ENCODE results near the gene MAIP1.
"Not testable (repeated sequence)": the region's sequence is repeated elsewhere in the genome, so short reads cannot be mapped to it uniquely, and the experiment has no call there.

Gene MAIP1, protein sequence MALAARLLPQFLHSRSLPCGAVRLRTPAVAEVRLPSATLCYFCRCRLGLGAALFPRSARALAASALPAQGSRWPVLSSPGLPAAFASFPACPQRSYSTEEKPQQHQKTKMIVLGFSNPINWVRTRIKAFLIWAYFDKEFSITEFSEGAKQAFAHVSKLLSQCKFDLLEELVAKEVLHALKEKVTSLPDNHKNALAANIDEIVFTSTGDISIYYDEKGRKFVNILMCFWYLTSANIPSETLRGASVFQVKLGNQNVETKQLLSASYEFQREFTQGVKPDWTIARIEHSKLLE

DNA sequence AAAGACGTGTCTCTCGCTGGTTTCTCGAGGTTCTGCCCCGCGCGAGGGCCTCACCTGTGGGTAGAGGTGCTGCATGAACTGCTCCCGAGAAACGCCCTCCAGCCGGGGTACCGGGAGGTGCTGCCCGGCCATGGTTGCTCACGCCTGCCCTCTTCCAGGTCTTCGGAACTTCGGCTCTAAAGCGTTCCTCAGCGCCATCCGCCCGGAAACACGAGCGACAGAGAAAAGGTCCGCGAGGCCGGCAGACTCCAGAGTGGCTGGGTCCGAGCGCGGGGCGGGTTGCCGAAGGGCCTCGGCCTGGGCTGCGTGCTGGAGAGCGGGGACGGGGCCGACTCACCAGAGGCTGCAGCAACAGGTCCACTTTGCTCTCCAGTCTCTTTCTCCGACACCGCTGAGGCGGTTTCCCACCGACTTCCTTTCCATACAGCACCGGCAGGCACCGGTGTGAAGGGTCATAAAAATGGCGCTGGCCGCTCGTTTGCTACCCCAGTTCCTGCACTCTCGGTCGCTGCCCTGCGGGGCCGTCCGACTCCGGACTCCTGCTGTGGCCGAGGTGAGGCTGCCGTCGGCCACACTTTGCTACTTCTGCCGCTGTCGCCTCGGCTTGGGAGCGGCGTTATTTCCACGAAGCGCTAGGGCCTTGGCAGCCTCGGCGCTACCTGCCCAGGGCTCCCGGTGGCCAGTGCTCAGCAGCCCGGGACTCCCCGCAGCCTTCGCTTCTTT is at the start of gene MAIP1, which contains the start of gene TYW5:
MAIP1 (plus strand) TSS at position 244 of the 723 bp plus-strand sequence; CDS start at position 461, 217 bp downstream.
TYW5 (minus strand) TSS at position 153 of the 723 bp plus-strand sequence; CDS start at position 132, 21 bp downstream.
- peak; percentile 77 for DNase-seq

DNA sequence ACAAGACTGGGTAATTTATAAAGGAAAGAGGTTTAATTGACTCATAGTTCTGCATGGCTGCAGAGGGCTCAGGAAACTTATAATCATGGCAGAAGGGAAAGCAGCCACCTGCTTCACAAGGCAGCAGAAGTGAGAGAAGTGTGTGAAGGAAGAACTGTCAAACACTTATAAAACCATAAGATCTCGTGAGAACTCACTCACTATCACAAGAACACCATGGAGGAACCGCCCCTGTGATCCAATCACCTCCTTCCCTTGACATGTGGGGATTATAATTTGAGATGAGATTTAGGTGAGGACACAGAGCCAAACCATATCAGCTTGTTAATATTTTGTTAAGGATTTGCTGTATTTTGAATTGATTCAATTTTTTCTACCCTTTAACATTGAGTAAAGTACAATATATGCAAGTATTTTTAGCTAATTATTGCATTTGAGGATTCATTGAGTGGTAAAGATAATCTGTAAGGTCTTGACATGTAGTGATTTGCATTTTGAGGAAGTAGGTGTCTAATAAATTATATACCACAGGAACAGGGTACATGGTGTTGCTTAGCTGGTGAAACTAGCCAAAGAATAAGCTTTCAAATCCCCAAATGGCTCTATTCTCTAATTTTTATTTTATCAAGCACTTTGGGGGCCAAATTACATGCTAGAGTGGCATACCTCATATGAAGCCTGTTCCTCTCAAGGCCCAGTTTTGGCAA is 48.2 kb upstream of the MAIP1 start:
- DNase-seq: no peak

DNA sequence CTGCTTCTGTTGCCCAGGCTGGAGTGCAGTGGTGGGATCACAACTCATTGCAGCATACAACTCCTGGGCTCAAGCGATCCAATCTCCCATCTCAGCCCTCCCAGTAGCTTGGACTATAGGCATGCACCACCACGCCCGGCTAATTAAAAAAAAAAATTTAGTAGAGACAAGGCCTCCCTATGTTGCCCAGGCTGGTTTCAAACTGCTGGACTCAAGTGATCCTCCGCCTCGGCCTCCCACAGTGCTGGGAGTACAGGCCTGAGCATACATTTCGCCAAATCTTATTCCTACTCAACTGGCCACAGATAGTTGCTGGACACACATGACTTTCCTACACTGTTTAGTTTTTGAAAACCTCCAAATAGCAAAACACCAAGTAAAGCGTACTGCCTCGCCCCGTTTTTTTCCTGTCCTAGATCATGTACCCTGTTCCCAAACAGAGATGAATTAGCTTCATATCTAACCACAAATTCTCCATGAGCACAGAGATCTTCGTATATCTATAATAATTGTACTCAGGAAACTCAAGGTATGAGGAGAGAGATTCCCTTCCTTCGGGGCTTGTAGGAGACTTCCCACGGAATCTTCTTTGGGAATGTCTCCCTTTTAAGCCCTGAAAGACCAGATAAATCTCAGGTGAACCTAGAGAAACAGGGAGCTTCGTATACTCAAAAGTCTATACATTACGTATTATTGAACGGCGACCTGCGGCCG is 44.9 kb upstream of the MAIP1 start:
- DNase-seq: no peak

DNA sequence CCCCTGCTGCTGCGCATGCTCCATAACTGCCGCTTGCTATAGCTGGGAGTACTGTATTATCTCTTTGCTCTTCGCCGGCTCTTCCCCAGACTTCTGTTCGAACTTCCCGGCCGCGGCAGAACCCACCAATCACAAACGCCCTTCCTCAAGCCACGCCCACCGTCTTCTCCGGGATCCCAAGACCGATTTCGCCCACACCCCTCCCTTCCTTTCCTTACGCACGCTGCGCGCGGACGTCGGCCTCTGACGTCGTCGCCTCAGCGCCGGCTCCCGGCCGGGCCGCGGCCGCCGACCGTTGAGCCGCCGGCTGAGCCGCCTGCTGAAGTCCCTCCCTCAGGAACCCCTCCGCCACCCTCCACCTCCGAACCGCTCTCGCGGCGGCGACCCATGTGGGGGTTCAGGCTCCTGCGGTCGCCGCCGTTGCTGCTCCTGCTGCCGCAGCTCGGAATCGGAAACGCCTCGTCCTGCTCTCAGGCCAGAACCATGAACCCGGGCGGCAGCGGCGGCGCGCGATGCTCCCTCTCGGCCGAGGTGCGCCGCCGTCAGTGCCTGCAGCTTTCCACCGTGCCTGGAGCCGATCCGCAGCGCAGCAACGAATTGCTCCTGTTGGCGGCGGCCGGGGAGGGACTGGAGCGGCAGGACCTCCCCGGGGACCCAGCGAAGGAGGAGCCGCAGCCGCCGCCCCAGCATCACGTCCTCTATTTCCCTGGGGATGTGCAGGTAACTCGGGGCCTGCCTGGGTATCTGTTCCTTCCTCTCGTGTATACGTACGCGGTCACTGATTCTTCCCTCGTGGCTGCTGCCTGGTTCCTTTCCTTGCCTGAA is 44.1 kb upstream of the MAIP1 start, which contains the start of gene C2orf69:
C2orf69 (plus strand) TSS at position 242 of the 825 bp plus-strand sequence; CDS start at position 388, 146 bp downstream.
- peak; percentile 95 for DNase-seq

DNA sequence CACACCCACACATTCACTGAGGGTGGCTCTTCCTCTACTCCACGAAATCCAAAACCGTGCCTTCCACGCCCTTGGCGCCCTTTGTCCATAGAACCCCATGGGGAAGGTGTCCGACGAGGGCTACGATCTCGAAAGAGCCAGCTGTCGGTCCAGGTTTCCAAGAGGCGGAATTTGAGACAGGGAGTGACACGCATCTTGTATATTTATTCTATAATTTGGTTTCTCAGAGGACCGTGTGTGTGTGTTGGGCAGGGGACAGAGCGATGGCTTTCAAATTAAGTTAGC is 43.6 kb upstream of the MAIP1 start:
- no peak for DNase-seq

DNA sequence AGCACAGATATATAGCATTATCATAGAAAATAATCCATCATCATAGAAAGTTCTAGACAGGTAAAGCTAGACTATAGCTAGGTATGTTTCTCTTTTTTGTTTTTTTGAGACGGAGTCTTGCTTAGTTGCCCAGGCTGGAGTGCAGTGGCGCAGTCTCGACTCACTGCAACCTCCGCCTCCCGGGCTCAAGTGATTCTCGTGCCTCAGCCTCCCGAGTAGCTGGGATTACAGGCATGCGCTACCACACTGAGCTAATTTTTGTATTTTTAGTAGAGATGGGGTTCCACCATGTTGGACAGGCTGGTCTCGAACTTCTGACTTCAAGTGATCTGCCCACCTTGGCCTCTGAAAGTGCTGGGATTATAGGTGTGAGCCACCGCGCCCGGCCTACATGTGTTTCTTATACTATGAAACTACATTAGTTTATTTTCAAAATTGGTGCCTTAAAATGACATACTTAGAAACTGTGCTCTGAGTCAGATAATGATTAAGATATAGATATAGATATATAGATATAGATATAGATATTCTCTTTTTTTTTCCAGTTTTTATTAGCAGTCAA is 42.7 kb upstream of the MAIP1 start:
- not testable (repeated sequence) for DNase-seq

DNA sequence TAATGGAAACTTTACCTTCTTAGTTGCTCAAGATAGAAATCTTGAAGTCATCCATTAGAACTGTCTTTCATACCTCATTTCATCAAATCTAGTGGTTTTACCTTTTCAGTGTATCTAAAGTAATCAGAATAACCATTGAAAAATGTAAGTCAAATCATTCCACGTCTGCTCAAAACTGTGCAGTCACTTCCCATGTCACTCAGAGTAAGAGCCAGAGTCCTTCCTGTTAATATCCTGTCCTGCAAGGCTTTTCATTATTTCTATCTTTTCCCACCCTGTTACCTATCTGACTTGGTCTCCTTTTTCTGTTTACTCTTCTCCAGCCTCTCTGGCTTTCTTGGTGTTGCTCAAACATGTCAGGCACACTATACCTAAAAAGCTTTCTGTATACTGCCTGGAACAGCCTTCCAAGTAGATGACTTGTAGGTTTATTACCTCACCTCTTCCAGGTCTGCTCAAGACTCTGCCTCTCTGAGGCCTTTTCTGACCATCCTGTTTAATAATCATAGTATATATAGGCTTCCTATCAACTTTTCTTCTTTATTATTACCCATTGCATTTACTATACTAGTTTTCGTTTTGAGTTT is 40.9 kb upstream of the MAIP1 start:
- no peak for DNase-seq

DNA sequence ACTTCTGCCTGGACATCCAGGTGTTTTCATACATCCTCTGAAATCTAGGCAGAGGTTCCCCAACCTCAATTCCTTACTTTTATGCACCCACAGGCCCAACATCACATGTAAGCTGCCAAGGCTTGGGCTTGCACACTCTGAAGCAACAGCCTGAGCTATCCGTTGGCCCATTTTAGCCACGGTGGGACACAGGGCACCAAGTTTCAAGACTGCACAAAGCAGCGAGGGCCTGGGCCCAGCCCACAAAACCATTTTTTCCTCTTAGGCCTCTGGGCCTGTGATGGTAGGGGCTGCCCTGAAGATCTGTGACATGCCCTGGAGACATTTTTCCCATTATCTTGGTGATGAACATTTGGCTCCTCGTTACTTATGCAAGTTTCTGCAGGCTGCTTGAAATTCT is 38.4 kb upstream of the MAIP1 start:
- DNase-seq: no peak

DNA sequence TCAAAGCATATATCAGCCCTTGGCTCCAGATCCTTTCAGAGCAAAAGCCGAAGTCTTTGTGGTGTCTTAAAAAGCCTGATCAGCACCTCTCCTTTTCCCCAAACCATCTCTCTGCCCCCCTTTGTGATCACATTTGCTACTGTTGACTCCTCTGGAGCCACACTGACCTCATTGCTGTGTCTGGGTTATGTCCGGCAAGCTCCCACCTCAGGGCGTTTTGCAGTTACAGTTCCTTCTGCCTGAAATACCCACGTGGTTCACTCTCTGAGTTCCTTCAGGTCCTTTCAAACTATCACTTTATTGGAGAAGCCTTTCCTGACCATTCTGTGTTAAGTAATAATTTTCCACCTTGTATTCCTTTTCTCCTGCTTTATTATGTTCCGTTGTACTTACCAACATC is 32.5 kb upstream of the MAIP1 start:
- DNase-seq: no peak

DNA sequence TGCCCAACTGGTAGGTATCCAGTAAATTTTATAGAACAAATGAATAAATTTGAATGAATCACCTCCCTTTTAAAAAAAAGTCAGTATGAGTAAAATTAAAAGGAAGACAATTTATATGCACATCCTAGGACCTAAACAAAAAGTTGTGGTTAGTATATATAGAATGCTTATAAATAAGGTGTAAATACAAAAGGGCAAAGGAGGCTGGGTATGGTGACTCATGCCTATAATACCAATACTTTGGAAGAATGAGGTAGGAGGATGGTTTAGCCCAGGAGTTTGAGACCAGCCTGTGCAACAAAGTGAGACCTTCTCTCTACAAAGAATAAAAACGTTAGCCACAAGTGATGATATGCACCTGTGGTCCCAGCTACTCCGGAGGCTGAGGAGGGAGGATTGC is 31.5 kb upstream of the MAIP1 start:
- no peak for DNase-seq

DNA sequence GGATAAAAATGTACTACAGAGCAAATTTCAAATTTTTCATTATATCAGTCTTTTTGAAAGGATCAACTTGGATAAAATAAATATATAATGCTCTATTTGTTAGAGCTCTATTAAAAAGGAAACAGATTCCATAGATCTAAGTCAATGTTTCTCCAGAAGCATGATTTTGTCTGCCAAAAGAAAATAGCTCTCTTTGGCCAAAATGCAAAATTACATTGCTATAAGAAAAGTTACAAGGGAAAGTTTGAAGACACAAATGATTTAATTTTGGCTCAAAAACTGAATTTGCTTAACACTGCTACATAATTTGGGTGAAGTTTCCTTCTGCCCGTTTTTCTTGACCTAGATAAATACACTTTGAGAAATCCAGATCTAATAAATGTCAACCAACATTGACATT is 28.6 kb upstream of the MAIP1 start:
- DNase-seq: no peak

DNA sequence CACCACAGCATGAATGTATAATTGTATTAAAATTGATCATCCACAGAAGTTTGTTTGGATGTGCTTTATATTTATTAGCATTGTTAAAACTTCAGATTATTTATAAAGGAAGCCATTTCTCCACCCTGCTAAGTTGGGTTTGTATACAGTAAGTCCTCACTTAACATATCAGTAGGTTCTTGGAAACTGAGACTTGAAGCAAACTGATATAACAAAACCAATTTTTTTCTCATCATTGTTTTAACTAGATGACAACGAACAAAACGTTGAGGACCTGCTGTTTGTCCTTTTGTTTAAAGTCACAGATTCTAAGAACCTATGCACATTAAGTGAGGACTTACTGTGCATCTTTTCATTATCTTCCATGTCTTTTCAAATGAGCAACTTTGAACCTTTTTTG is 27.2 kb upstream of the MAIP1 start:
- DNase-seq: no peak

DNA sequence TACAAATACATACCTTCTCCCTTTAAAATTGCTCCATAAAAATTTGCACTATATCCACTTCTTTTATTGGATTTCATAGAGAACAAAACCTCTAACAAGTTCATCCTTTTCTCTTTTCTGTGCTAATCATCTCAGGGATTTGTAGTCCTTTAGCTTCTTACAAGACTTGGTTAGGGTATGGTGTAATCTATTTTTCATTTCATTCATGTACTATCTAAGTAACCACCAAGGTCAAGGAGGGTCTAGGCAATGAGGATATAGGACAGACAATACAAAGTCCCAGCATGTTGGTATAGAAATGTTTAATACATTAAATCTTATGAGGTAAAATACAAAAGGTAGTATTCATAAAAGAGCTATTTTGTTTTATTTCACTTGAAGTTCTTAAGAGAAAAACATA is 26.8 kb upstream of the MAIP1 start:
- no peak for DNase-seq

DNA sequence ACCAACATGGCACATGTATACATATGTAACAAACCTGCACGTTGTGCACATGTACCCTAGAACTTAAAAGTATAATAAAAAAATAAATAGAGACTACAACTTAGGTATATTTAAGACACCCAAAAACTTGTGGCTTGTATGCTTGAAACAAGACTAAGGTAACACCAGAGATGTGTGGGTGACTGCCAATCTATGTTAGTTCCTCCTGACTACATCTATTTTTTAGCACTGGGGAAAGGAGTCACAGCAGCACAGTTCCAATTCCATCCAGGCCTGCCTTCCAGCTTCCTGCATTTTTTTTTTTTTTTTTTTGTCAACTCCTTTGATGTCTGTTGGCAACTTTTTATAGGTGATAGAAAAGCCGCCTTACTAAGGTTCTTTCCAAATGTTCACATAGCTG is 26.1 kb upstream of the MAIP1 start:
- no peak for DNase-seq

DNA sequence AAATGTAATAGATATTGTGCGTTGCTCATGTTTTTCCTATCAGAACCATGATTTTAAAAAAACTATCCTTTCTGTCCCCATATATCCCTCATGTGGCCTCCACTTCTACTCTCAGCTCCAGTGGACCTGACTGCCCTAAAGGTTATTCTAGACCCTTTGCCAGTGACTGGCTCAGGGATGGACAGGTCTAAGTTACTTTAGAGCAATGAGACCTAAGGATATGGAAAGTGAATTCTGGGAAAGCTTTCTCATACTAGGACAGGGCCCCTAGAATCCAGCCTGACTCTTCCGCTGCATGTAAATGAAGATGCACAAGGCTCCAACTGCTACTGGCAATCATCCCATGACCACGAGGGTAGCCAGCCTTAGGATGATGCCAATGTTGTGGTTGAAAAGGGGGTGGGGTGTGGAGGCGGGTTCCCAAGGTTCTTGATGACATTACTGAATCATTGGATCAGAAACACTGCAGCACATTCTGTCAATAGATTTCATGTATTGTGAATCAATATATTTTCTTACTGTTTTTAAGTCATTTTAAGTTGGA is 23.0 kb upstream of the MAIP1 start:
- DNase-seq: no peak

DNA sequence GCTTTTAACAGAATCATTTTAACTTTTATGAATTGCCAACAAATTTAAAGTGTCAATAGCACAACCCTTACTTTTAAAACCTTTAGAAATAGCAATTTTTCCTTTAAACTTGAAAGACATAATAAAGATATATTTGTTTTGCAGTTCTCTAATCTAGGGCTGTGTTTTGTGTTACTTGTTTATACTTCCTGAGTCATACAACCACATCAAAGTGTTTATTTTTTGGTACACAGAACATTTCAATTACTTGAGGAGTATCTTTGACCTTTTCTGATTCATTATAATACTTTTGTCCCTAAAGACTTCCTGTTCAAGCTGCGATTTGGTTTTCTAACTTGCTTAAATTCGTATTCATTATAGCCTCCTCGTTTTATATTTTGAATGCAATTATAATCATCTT is 21.9 kb upstream of the MAIP1 start:
- DNase-seq: no peak

DNA sequence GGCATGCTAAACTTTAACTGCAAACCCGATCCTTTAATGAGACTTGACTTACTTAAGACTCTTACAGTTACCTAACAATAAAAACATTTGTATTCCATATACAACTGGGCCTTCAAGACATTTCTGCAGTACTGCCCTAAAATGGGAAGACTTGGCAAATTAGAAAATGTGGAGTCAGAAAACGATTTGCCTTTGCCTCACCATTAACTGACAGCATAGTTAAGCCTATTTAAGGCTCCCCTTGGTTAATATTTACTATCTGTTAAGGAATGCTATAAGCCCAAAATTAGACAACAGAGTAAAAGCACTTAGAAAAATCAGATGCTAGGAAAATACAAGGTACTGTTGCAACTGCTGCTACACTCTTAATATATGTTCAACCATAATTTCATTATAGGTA is 18.8 kb upstream of the MAIP1 start:
- DNase-seq: no peak

DNA sequence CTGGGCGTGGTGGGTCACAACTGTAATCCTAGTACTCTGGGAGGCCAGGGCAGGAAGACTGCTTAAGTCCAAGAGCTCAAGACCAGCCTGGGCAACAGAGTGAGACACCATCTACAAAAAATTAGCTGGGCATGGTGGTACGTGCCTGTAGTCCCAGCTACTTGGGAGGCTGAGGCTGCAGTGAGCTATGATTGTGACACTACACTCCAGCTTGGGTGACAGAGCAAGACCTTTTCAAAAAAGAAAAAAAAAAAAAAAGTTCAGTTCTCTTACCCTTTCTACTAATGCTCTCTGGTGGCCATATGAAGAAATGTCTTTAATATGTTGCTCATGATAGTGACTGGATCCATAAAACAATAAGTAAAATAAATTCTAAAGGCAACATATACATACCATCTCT is 15.0 kb upstream of the MAIP1 start:
- no peak for DNase-seq

DNA sequence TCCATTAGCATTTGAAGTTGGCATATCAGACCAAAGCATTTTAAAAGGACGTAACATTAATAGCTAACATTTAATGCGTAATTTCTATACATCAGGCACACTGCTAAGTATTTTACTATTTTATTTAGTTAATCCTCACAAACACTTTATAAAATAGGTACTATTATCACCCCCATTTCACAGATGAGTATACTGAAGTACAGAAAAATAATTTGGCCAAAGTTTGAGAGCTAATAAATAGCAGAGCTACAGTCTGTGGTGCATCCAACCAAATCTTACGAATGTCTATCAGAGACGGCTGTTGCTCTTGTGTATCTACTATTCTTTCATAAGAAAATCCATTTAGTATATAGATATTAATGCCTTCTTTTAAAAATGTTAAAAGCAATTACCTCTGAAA is 12.0 kb upstream of the MAIP1 start:
- DNase-seq: no peak

DNA sequence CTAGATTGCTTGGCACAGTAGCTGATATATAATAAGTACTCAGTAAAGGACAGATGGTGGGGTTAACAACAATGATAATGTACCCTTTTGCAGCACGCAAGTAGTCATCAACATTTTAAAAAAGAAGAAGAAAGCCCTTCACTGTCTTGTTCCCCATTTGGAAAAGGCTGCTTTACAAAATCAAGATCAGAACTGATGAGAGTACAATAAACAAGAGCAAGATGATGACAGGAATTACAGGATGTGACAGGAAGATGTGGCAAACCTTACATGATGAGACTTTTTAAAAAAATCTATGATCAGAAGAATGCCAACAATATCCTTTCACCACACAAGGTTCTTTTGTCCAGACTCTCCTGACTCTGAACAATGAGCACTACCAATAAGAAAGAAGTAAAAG is 9.2 kb upstream of the MAIP1 start:
- no peak for DNase-seq

DNA sequence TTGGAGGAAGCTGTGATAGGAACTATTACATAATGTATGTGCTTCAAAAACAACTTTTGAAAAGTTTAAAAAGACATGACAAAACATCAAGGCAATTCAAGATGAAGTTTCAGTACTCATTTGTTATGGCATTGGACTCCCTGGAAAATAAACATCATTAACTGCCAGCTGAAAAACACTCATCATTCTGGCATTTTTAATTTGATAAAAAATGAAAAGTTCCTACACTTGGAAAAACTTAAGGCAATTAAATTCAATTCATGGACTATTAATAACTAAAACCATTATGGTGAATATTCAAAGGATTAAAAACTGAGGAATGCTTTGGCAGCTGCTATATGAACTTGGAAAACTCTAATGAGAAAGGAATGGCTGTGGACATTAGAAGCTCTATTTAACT is 8.5 kb upstream of the MAIP1 start:
- no peak for DNase-seq
